ELF-1 (cell line): ENCODE data around the gene PSMB11.
"Not testable (repeated sequence)": the region's sequence is repeated elsewhere in the genome, so short reads cannot be mapped to it uniquely, and the experiment has no call there.

Experiments
- DNase-seq: peaks from one replicate; pipeline ENCODE4 v3.0.0-alpha.2; 2016; ENCODE audit warnings: low read depth, low spot score

PSMB11 gene

GRCh38 chr14:23013749-23014054, 28.3 kb upstream of the PSMB11 start:
- not testable (repeated sequence) for DNase-seq

- no peak for DNase-seq
Measured at GRCh38 chr14:23015618-23016017, 26.4 kb upstream of the PSMB11 start.

GRCh38 chr14:23017091-23017490, 24.9 kb upstream of the PSMB11 start:
- DNase-seq, result no peak

- DNase-seq, result no peak
Measured at GRCh38 chr14:23018107-23018506, 23.9 kb upstream of the PSMB11 start.

- no peak for DNase-seq
Measured at GRCh38 chr14:23020143-23021128, 21.6 kb upstream of the PSMB11 start.

DNA sequence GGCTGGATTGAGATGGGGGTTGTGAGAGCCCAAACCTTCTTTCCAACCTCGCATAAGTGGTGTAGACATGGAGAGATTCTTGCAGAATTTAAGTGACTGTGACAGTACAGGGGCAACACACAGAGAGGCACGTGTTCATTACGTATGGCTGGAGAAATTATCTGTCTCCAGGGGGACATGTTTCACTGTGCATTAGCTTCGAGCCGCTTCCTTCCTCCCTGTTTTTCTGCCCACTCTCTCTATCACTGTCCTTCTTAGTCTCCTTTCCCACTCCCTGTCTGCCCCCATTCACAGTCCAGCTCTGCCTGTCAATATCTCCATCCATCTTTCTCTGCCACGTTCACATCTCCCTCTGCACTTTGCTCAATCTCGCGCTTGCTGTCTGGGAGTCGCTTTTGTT, 20.6 kb upstream of the PSMB11 start:
- no peak for DNase-seq

- DNase-seq, result no peak
Measured at GRCh38 chr14:23021889-23022442, 20.0 kb upstream of the PSMB11 start.

GRCh38 chr14:23023022-23023794, 18.8 kb upstream of the PSMB11 start:
- DNase-seq, result no peak

DNA sequence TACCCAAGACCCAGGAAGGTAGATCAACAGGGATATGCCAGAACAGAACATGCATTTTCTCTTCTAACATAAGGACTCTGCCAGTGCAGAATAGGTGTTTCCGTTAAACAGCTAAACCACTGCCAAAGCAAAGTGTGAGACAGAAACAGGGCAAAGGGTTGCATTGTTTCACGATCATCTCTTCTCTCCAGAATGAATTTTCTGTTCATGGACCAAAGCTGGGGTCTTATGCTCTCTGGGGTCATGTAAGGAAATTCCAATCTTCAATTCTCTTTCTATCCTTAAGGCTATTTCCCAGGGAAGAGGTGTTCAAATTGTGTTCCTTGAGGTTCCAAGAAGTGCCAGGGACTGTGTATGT, 18.2 kb upstream of the PSMB11 start:
- no peak for DNase-seq

DNA sequence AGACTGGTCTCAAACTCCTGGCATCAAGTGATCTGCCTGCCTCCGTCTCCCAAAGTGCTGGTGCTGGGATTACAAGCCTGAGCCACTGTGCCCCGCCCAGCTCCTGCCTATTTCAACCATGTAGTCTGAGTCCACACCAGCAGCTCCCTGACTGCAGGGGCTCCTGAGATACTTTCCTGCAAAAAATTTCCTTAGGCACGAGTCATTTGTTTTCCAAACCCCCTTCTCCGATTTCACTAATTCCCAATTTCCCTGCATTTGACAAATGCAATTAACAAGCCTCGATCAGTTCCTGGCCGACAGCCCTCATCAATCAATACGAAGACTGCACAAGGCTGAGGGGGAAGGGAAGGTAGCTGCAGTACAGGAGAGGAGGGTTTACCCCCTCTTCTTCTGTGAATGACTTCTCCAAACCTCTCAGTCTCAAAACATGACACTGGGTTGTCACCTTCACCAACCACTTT, 17.4 kb upstream of the PSMB11 start:
- peak; percentile 41 for DNase-seq

GRCh38 chr14:23025151-23025814, 16.7 kb upstream of the PSMB11 start:
- peak; percentile 37 for DNase-seq

- no peak for DNase-seq
Measured at GRCh38 chr14:23028799-23029198, 13.2 kb upstream of the PSMB11 start.

DNA sequence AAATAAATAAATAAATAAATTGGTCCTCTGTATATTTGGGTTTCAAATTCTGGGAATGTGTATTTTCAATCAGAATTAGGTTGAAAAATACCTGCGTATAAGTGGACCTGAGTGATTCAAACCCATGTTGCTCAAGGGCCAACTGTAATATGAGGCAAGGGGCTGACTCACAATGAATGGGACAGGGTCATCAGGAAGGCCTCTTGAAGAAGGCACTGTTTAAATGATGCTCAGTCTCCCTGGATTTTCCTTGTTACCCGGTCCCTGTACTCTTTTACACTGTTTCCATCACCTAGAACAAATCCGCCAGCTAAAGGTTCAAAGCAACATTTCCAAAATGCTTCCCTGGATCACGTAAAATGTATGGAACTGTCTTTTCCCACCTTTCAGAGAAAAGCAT, 11.1 kb upstream of the PSMB11 start:
- DNase-seq, result no peak

DNA sequence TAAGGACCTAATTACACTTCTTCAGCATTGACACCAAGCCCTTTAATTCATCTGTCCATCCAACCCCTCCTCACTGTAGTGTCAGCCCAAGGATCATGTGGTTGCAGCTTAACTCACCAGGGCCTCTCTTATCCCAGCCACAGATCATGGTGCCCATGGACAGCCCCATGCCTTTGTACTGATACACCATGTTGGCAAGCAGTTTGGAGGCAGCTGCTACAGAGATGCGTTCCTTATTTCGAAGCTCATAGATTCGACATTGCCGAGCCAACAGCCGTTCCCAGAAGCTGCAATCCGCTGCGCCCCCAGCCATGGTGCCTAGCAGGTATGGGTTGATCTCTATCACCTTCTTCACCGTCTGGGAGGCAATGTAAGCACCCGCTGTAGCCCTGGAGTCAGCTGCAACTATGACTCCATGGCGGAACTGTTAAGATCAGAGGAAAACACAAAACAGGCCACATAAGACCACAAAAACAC, 8.7 kb upstream of the PSMB11 start:
- DNase-seq, result no peak

- DNase-seq, result no peak
Measured at GRCh38 chr14:23033801-23034497, 8.1 kb upstream of the PSMB11 start.

DNA sequence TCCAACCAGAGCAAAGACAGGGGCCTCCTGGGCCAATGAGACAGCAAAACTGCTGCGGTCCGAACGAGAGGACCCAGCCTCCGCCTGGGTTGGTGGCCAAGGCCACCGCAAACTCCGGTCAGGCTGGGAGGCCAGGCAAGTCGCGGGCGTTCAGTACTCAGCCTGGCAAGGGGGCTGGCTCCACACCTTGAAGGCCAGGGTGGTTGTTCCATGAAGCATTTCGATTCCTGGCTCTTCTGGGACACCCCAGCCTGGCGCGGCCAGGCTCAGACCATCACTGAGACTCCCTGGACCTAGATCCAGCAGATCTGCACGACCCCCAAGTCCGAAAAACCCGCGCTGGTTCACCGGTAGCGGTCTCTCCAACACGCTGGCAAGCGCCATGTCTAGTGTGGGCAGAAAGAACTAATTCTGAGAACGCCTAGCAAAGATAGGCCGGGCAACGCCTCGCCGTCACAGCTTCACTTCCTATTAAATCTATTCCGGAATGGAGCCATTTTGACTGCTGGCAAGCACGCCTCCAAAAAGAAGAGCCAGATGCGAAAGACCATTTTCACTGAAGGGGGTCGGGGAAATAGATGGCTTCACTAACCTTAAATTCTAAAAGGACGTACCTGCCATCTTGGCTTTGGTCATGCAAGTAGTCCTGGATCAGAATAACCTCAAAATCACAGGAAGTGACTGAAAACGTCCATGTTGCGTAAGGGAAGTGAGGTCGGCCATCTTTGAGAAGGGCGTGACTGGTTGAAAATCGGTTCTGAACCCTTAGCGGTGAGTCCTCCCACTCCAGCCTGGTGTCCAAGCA, 7.3 kb upstream of the PSMB11 start, which contains the start of gene PSMB5:
TSS of gene PSMB5 (minus strand) at position 403 of the 805 bp plus-strand sequence. CDS start at position 384, 19 bp downstream.
- DNase-seq, result peak; percentile 97

GRCh38 chr14:23035303-23036144, 6.5 kb upstream of the PSMB11 start:
- DNase-seq, result no peak

- DNase-seq, result no peak
Measured at GRCh38 chr14:23040100-23040499, 1.9 kb upstream of the PSMB11 start.

GRCh38 chr14:23041729-23042128, 283 bp upstream of the PSMB11 start:
- no peak for DNase-seq
